Measurements from ENCODE around the gene PLEKHA6. TPM values are rescaled to one million over a fixed set of nuclear protein-coding genes. Genes with fewer than 3 reads are reported as not detected.

Gene PLEKHA6
- total and polyA plus RNA-seq, 7 experiments from 2014 or later, result 0.05 to 1.9 (median 0.46) TPM; not detected in 1

DNA sequence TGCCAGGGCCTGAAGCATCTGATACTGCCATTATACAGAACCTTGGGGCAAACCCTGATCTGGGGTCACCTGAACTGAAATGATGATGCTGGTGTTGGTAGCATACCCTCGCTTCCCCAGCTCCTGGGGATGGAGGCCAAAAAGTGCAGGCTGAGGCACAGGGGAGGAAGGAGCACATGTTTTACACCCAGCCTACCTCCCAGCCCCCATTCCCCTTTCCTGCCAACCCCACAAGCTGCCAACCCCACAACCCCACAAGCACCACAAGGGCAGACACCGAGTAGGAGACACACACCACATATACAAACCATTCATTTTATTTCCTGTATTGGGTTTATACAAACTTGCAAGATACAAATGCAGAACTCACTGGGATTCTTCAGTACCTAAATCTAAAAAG lies 141.2 kb downstream of the PLEKHA6 start:
- Histone ChIP-seq H3K27ac (ENCODE audit: low read depth, low read length) (no peak overlapping the region), H3K4me3 (ENCODE audit: low read length) (no peak overlapping the region), H3K9me3 (ENCODE audit: control insufficient read depth in 2 of 3, low read length in 3 of 3) (no peaks in the 10 kb centered on the region), H3K27me3 (ENCODE audit: control insufficient read depth in 2 of 2, insufficient read depth in 2 of 2, low read length in 2 of 2) (no peaks in the 10 kb centered on the region), H3K4me1 (ENCODE audit: control insufficient read depth in 2 of 2, insufficient read depth in 2 of 2, low read length in 2 of 2) (peaks cover 0 to 7% of the 10 kb centered on the region in 2 donors), H3K36me3 (ENCODE audit: control insufficient read depth in 2 of 3, insufficient read depth in 3 of 3, low read length in 3 of 3) (no peaks in the 10 kb centered on the region)
- H3K9me3 Mint-ChIP-seq, result peaks cover 0 to 2% (median 0%) of the 10 kb centered on the region in 11 donors
- no peak overlapping the region for H3K27ac Mint-ChIP-seq
- H3K4me1 Mint-ChIP-seq, result peaks cover 0 to 12% (median 6%) of the 10 kb centered on the region in 7 donors
- POLR2A ChIA-PET, result no interaction called here
- no peak overlapping the region for H3K4me3 Mint-ChIP-seq
- intact Hi-C loops (cut with micrococcal nuclease), result no loop called here
- DNase-seq (no peak), ATAC-seq (no peak)
- no peaks in the 10 kb centered on the region for H3K36me3 Mint-ChIP-seq
- CTCF ChIA-PET, result no interaction called here
- peaks cover 0 to 7% (median 0%) of the 10 kb centered on the region in 5 donors for H3K27me3 Mint-ChIP-seq

DNA sequence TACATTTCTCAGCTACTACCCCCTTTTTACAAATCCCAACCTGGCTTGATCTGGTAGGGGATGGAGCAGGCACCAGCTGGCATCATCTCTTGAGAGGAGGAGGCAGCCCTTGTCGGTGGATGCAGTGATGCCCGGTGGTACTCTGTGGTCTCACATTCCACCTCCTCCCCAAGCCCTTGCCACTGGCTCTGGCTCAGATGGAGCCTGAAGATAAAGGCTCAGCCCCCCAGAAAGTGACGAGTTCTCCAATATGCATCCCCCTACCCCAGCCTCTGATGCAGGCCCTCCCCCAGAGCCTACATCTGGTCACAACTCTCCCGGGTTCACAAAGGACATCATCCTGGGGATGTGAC lies 142.1 kb downstream of the PLEKHA6 start:
- Mint-ChIP-seq H3K27me3 (peaks cover 0 to 7% (median 0%) of the 10 kb centered on the region in 5 donors), H3K4me1 (peaks cover 0 to 12% (median 6%) of the 10 kb centered on the region in 7 donors), H3K36me3 (no peaks in the 10 kb centered on the region), H3K4me3 (no peak overlapping the region), H3K9me3 (peaks cover 0 to 2% (median 0%) of the 10 kb centered on the region in 11 donors), H3K27ac (no peak overlapping the region)
- no peaks in the 10 kb centered on the region for H3K36me3 ChIP-seq (ENCODE audit: control insufficient read depth in 2 of 3, insufficient read depth in 3 of 3, low read length in 3 of 3)
- H3K4me1 ChIP-seq (ENCODE audit: control insufficient read depth in 2 of 2, insufficient read depth in 2 of 2, low read length in 2 of 2), result peaks cover 0 to 12% of the 10 kb centered on the region in 2 donors
- ChIA-PET CTCF (no interaction called here), POLR2A (no interaction called here)
- H3K27ac ChIP-seq (ENCODE audit: low read depth, low read length), result no peak overlapping the region
- intact Hi-C loops (cut with micrococcal nuclease), result no loop called here
- ATAC-seq (no peak), DNase-seq (no peak)
- no peaks in the 10 kb centered on the region for H3K9me3 ChIP-seq (ENCODE audit: control insufficient read depth in 2 of 3, low read length in 3 of 3)
- no peaks in the 10 kb centered on the region for H3K27me3 ChIP-seq (ENCODE audit: control insufficient read depth in 2 of 2, insufficient read depth in 2 of 2, low read length in 2 of 2)
- H3K4me3 ChIP-seq (ENCODE audit: low read length), result no peak overlapping the region

DNA sequence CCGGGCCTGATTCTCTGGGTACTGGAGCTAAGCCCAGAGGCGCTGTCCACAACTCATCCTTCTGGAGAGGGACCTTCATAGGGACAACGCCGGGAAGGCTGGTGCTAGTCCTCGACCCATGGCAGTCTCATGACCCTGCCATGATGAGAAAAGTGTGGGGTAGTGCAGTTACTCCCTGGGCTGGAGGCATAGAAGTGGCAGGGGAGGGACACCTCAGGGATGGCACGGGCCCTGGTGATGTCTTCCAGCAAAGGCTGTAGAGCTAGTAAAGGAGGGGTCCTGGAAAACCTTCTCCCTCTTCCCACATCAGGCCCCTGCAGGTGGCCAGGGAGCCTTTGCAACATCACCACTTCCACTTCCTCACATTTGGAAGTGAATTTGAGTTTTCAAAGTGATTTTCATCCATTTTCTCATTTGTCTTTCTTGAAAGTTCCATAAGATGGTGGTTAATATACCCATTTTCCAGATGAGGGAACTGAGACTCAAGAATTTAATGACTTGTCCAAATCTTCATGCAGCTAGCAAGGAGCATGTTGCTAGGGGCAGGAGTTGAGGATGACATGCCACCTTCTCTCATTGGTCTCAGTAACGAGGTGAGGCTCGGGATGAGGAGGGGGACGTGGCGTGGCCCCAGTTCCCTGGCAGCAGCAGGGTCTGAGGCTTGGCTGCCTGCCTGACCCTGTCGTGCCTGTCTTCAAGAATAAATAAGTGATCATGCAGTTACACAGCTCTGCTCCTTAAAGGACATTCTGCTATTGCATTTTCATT lies 142.7 kb downstream of the PLEKHA6 start:
- CTCF ChIA-PET, result interaction anchor here (0.8 to 2.0 kb wide), 2 partner anchors 10 to 53 kb away, joined by 3 to 9 read pairs; no protein-coding TSS in a partner anchor
- H3K36me3 ChIP-seq (ENCODE audit: control insufficient read depth in 2 of 3, insufficient read depth in 3 of 3, low read length in 3 of 3), result no peaks in the 10 kb centered on the region
- ATAC-seq (no peak), DNase-seq (no peak)
- Mint-ChIP-seq H3K4me3 (no peak overlapping the region), H3K36me3 (no peaks in the 10 kb centered on the region), H3K27ac (no peak overlapping the region), H3K27me3 (peaks cover 0 to 7% (median 0%) of the 10 kb centered on the region in 5 donors), H3K9me3 (peaks cover 0 to 2% (median 0%) of the 10 kb centered on the region in 11 donors), H3K4me1 (peaks cover 0 to 12% (median 6%) of the 10 kb centered on the region in 7 donors)
- POLR2A ChIA-PET, result no interaction called here
- H3K27me3 ChIP-seq (ENCODE audit: control insufficient read depth in 2 of 2, insufficient read depth in 2 of 2, low read length in 2 of 2), result no peaks in the 10 kb centered on the region
- H3K4me1 ChIP-seq (ENCODE audit: control insufficient read depth in 2 of 2, insufficient read depth in 2 of 2, low read length in 2 of 2), result peaks cover 0 to 12% of the 10 kb centered on the region in 2 donors
- no peak overlapping the region for H3K4me3 ChIP-seq (ENCODE audit: low read length)
- intact Hi-C loops (cut with micrococcal nuclease), result no loop called here
- no peaks in the 10 kb centered on the region for H3K9me3 ChIP-seq (ENCODE audit: control insufficient read depth in 2 of 3, low read length in 3 of 3)
- H3K27ac ChIP-seq (ENCODE audit: low read depth, low read length), result no peak overlapping the region

DNA sequence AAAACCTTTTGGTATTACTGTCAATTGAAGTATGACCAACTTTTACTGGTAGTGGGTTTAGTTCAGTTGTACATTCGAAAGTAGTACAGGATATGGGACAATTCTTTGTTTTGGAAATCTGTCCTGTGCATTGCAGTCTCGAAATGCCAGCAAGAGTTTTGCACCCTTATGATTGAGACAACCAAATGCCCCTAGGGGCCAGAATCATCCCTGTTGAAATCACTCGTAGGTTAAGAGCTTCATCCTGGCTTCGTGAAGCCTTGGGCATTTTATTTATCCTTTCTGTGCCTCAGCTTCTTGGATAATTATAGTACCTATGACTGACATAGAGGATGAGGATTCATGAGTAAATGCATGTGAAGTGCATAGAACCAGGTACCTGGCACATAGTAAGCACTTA lies 143.5 kb downstream of the PLEKHA6 start:
- Histone ChIP-seq H3K9me3 (ENCODE audit: control insufficient read depth in 2 of 3, low read length in 3 of 3) (no peaks in the 10 kb centered on the region), H3K27ac (ENCODE audit: low read depth, low read length) (no peak overlapping the region), H3K4me1 (ENCODE audit: control insufficient read depth in 2 of 2, insufficient read depth in 2 of 2, low read length in 2 of 2) (peaks cover 0 to 12% of the 10 kb centered on the region in 2 donors), H3K4me3 (ENCODE audit: low read length) (no peak overlapping the region), H3K27me3 (ENCODE audit: control insufficient read depth in 2 of 2, insufficient read depth in 2 of 2, low read length in 2 of 2) (no peaks in the 10 kb centered on the region), H3K36me3 (ENCODE audit: control insufficient read depth in 2 of 3, insufficient read depth in 3 of 3, low read length in 3 of 3) (no peaks in the 10 kb centered on the region)
- no peak for DNase-seq
- no peak overlapping the region for H3K27ac Mint-ChIP-seq
- no peak for ATAC-seq
- H3K4me3 Mint-ChIP-seq, result no peak overlapping the region
- H3K27me3 Mint-ChIP-seq, result peaks cover 0 to 7% (median 0%) of the 10 kb centered on the region in 5 donors
- CTCF ChIA-PET, result interaction anchor here (0.8 to 2.0 kb wide), 2 partner anchors 10 to 53 kb away, joined by 3 to 9 read pairs; no protein-coding TSS in a partner anchor
- no peaks in the 10 kb centered on the region for H3K36me3 Mint-ChIP-seq
- H3K4me1 Mint-ChIP-seq, result peaks cover 0 to 12% (median 6%) of the 10 kb centered on the region in 7 donors
- H3K9me3 Mint-ChIP-seq, result peaks cover 0 to 2% (median 0%) of the 10 kb centered on the region in 11 donors
- intact Hi-C loops (cut with micrococcal nuclease), result no loop called here
- POLR2A ChIA-PET, result no interaction called here

DNA sequence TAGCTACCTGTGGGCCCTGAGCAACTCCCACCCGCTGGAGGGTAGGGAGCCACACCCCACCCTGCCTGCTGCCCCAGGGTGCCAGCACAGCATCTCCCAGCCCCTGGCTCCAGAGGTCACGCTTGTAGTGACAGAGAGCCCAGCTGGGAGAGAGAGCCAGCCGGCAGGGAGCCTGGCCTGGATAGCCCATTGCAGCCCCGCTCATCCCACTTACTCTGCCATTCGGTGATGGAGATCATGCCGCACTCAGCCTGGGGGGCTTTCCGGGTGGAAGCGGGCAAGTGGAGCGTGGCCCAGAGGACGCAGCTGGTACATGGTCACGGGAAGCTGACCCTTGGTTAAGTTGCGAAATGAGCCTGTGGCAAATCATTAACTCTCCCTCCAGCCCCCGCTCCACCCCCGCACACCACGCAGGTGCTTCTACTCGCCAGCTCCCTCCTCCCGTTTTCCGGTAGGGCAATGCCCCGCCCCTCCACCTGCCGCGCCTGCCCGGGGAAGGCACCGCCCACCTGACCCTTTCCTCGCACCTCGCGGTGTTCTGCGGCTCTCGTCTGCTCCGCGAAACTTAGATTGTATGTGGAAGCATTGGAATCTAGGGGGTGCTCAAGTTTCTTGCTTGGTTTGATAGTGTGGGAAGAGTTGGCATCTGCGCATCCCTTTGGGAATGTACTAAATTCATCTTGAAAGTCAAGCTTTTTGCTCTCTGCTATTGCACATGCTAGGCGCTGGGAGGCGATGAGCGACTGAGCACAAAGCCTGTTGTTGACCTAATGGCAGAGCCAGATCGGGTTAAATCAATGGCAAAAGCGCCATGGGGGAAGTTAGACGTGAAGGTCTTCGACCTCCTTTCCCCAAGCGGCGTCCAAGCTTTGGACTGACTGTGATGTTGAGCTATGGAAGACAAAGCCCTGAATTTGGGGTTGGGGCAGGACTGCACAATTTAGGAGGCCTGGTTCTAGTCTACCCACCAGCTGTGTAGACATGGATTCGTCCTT lies 145.8 kb downstream of the PLEKHA6 start, which contains the start of gene GOLT1A:
Gene GOLT1A (minus strand): TSS at position 321 of the 995 bp plus-strand sequence. CDS start 82 bp downstream, at position 239.
- intact Hi-C loops (cut with micrococcal nuclease), result loop anchor here (1.0 to 2.0 kb wide), 2 partner anchors 149 kb away; no protein-coding TSS in a partner anchor
- H3K36me3 Mint-ChIP-seq, result no peaks in the 10 kb centered on the region
- ATAC-seq, result peak; percentile 81

DNA sequence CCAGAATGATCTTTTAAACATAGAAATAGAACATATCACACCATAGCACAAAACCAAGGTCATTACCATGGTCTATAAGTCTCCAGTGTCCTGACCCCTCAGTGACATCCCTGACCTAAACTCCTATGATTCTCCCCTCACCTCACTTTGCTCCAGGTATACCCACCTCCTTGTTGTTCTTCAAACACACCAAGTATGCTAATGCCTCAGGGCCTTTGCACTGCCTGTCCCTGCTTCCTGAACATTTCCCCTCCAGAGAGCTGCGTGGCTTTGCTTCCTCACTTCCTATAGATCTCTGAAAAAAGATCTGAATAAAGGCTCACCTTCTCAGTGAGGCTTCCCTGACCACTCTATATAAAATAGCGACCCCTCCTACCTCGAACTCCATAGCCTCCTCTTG lies 147.0 kb downstream of the PLEKHA6 start:
- intact Hi-C loops (cut with micrococcal nuclease), result no loop called here
- peaks cover 0 to 2% (median 0%) of the 10 kb centered on the region in 11 donors for H3K9me3 Mint-ChIP-seq
- H3K4me1 Mint-ChIP-seq, result peaks cover 0 to 9% (median 6%) of the 10 kb centered on the region in 7 donors
- H3K9me3 ChIP-seq (ENCODE audit: control insufficient read depth in 2 of 3, low read length in 3 of 3), result no peaks in the 10 kb centered on the region
- H3K36me3 Mint-ChIP-seq, result no peaks in the 10 kb centered on the region
- ChIA-PET POLR2A (no interaction called here), CTCF (no interaction called here)
- H3K27ac Mint-ChIP-seq, result no peak overlapping the region
- H3K4me1 ChIP-seq (ENCODE audit: control insufficient read depth in 2 of 2, insufficient read depth in 2 of 2, low read length in 2 of 2), result peaks cover 0 to 12% of the 10 kb centered on the region in 2 donors
- no peak overlapping the region for H3K4me3 ChIP-seq (ENCODE audit: low read length)
- no peak for DNase-seq
- no peak overlapping the region for H3K4me3 Mint-ChIP-seq
- no peaks in the 10 kb centered on the region for H3K36me3 ChIP-seq (ENCODE audit: control insufficient read depth in 2 of 3, insufficient read depth in 3 of 3, low read length in 3 of 3)
- ATAC-seq, result no peak
- peaks cover 0 to 10% (median 1%) of the 10 kb centered on the region in 5 donors for H3K27me3 Mint-ChIP-seq
- H3K27ac ChIP-seq (ENCODE audit: low read depth, low read length), result no peak overlapping the region
- H3K27me3 ChIP-seq (ENCODE audit: control insufficient read depth in 2 of 2, insufficient read depth in 2 of 2, low read length in 2 of 2), result no peaks in the 10 kb centered on the region

More for the DNA sequence above, 145.8 kb downstream of the PLEKHA6 start, which contains the start of gene GOLT1A:
- Mint-ChIP-seq H3K9me3 (peaks cover 0 to 2% (median 0%) of the 10 kb centered on the region in 11 donors), H3K27ac (peak within 1 kb of the TSS in 3 of 9 donors; percentile 0 to 25 (median 24)), H3K4me3 (peak within 1 kb of the TSS; percentile 53 to 80 (median 74)), H3K27me3 (peaks cover 0 to 9% (median 0%) of the 10 kb centered on the region in 5 donors), H3K4me1 (peaks cover 0 to 12% (median 6%) of the 10 kb centered on the region in 7 donors)
- ChIA-PET CTCF (interaction anchor here (0.5 to 1.5 kb wide), 3 partner anchors 148 to 433 kb away, joined by 3 to 4 read pairs (median 3); no protein-coding TSS in a partner anchor), POLR2A (no interaction called here)
- peaks cover 0 to 12% of the 10 kb centered on the region in 2 donors for H3K4me1 ChIP-seq (ENCODE audit: control insufficient read depth in 2 of 2, insufficient read depth in 2 of 2, low read length in 2 of 2)
- H3K27me3 ChIP-seq (ENCODE audit: control insufficient read depth in 2 of 2, insufficient read depth in 2 of 2, low read length in 2 of 2), result no peaks in the 10 kb centered on the region
- H3K36me3 ChIP-seq (ENCODE audit: control insufficient read depth in 2 of 3, insufficient read depth in 3 of 3, low read length in 3 of 3), result no peaks in the 10 kb centered on the region
- no peak within 1 kb of the TSS for H3K27ac ChIP-seq (ENCODE audit: low read depth, low read length)
- H3K4me3 ChIP-seq (ENCODE audit: low read length), result peak within 1 kb of the TSS; percentile 52
- H3K9me3 ChIP-seq (ENCODE audit: control insufficient read depth in 2 of 3, low read length in 3 of 3), result no peaks in the 10 kb centered on the region
- DNase-seq, result peak; percentile 19 to 56 (median 49)
